IPS DF 19.7 (cell line): Measurements from ENCODE around the gene BEX2.
"Not testable (repeated sequence)": the region's sequence is repeated elsewhere in the genome, so short reads cannot be mapped to it uniquely, and the experiment has no call there.

Experiments used
- DNase-seq: peaks from one replicate; pipeline ENCODE4 v3.0.0-alpha.2; 2013; ENCODE audit warnings: low read depth, low spot score

BEX2 gene

DNA sequence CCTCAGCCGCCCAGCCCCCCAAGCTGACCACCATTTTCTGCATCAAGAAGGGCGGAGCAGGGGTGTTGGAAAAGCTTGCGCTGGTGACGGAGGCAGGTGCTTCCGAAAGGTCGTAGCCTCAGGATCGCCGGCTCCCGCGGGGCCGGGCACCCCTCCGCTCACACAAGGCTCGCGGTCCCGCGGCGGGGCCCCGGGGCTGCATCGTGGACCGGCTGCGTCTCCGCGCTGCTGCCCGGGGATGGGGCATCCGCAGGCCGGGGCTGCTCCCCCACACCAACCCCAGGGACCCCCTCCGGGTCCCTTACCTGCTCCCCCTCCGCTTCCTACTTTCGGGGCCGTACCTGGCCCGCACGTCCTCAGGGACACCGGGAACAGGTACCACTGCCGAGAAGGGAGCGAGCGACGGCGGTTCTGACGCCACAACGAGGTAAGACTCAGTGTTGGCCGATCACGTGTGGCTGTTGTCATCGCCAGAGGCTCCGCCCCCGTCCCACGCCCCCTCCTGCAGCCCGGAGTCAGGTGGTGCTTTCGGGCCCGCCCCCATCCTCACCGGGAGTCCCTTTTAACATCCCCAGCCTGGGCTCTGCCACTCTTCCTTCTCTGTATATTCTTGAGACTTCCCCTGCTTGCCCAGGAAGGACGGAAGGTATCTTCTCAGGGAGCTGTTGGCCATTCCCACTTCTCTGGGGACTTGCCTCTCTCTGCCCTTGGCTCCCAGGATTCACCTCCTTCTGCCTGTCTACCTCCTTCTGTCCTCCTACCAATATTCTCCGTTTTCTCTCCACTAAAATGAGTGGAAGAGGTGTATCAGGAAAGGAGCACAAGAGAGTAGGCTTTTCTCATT lies at the start of gene BEX2:
BEX2 (minus strand) TSS at position 436 of the 844 bp plus-strand sequence. CDS start 1,014 bp downstream, outside the sequence.
- DNase-seq = peak; percentile 30

DNA sequence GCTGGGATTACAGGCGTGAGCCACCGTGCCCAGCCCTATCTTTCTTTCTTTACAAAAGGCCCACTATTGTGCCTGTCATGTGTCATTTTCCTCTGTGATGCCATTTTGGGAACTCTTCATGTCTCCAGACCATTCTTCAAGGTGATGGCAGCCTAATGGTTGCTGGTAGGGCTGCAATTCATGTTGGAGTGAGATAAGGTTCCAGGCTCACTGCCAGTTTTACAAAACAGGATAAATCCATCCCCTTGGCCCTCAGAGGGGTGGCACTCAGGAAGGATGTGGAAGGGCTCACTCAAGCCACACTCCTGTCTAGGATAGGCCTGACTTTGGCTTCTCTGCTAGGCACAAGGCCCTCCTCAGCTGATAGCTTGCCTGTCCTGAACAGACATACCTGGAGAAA lies 49.3 kb upstream of the BEX2 start:
- DNase-seq = no peak

DNA sequence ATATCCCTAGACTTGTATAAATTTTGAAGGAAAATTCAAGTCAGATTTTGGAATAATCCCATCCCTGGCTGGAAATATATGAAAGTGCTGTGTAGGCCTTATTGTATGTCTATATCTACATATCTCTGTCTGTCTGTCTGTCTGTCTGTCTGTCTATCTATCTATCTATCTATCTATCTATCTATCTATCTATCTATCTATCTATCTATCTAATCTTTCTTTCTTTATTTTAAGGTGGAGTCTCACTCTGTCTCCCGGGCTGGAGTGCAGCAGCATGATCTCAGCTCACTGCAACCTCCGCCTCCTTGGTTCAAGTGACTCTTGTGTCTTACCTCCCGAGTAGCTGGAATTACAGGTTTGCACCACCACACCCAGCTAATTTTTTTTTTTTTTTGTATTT lies 48.8 kb upstream of the BEX2 start:
- not testable (repeated sequence) for DNase-seq

DNA sequence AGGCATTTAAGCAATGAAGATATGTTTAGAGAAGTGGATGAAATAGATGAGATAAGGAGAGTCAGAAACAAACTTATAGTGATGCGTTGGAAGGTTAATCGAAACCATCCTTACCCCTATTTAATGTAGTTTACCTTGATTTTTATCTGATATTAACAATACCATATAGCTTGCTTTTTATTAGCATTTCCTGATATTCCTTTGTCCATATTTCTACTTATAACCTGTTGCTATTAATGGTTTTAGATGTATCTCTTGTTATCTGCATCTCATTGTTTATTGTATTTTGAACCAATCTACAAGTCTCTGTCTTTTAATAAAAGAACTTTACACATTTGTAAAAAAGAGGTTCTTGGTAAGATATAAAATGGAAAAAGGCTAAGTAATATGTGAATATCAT lies 47.1 kb upstream of the BEX2 start:
- DNase-seq = no peak

DNA sequence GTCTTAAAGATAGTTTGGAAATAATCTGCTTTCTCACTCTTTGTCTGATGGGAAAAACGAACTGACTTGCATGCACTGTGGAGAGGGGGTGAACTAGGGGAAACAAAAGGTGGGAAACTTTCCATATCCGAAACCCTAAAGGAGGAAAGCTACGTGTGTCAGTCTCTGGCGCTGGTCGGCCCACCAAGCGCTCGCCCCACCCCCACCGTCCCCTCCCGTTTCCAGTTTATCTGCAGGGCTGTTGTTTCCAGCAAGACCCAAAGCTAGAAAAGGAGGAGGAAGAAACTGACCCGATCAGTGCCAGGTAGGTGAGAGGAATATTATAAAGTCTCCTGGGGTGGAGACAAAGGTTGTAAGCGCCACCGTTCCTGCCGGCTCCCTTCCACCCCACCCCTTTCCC lies 46.1 kb upstream of the BEX2 start:
- DNase-seq = no peak

DNA sequence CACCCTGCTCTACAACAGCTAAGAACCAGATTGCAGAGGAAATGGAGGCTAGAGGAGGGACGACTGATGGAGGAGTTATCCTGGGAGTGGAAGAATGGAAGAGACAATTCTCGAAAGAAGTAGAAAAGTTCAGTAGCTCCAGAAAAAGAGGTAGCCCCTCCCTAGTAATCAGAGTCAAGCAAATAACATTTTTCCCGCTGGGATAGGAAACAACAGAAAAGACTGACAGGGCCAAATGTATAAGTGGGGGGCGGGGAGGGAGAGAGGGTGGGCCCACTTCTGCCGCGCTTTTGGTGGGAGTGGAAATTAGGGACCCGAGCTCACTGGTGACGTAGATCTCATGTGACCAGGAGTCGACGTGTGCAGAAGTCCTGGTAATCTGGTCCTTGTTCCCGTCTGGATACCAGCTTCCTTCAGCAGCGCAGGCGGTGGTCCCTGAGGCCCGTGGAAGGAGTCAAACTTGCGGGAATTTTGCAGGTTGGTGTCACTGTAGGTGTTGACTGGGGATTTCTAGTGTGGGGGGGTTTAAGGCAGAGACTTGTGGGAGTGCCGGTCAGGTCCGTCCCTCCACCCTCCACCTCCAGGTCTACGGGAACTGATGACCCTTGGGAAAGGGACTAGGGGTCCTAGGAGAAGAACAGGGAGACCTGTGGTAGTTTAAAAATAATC lies 45.5 kb upstream of the BEX2 start, which contains the start of gene TCEAL9:
TCEAL9 (plus strand) TSS at position 377 of the 669 bp plus-strand sequence. CDS start 1,179 bp downstream, outside the sequence.
- DNase-seq = no peak

DNA sequence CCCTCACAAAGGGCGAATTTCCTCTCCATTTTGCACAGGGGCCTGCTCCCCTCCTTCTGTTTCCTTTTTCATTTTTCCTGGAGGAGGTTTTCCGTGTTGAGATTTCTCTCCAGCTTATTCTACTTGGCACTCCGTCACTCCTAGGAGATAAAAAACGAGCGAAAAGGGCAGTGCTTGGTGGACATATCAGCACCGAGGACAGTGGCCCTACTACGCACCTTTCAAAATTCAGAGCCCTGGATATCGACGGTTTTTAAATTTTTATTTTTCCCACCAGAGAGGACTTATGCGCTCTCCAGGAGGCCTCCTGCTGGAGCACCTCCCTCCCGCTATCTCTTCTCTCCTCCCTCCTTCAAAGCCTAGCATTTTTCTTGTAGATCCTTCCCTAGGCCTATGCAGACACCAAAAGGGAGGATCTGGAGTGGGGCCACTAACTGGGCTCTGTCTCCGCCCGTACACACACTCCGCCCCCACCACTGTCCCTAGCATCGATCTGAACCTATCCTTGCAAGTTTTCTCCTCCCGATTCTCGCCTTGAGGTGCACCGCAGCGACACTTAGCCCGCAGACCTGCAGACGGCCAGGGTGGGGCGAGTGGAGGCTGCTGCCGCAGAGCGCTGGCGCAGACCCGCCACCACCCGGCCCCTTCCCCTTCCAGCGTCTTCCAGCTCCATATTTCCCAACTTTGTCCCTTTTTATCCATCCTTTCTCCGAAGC lies 37.0 kb upstream of the BEX2 start:
- DNase-seq = no peak

DNA sequence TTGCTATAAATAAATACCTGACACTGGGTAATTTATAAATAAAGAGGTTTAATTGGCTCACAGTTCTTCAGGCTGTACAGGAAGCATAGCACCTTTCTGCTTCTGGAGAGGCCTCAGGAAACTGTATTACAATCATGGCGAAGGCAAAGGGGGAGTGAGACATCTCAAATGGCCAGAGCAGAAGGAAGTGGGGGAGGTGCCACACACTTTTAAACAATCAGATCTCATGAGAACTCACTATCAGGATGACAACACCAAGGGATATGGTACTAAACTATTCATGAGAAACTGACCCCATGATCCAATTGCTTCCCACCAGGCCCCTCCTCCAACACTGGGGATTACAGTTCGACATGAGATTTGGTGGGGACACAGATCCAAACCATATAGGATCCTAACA lies 33.8 kb upstream of the BEX2 start:
- DNase-seq = no peak

DNA sequence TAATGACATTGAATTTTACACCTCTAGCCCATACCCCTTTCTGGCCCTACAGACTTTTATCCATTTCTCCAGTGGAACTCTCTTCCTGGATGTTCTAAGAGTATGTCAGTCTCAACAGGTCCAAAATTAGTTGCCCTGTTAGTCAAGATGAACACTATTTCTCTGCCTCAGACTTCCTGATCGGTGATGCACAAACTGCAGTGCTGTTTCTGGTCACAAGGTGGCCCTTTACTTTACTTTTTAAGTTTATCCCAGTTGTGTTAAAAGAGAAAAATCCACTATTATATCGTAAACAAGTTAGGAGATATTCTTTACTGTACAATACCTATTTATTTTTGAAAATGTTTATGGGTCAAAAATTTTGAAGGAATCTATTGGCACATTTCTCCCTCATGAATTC lies 32.3 kb upstream of the BEX2 start:
- DNase-seq = no peak

DNA sequence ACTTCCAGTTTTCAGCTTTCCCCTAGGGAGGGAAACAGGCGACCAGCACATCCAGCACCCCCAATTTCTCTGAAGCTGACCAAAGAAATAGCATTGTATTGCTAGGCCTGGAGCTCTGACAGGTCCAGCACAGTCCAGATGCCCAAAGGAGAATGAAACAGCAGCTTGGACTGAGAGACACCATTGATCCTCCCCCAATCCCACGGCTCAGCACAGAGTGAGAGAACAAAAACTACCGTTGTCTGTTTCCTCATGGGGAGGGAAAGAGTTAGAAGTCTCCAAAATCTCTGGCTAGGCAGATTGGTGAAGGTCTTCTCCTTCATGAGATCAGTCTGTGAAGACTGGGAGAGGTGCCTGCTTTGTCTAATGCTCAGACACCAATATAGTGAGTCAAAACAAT lies 27.9 kb upstream of the BEX2 start:
- no peak for DNase-seq

DNA sequence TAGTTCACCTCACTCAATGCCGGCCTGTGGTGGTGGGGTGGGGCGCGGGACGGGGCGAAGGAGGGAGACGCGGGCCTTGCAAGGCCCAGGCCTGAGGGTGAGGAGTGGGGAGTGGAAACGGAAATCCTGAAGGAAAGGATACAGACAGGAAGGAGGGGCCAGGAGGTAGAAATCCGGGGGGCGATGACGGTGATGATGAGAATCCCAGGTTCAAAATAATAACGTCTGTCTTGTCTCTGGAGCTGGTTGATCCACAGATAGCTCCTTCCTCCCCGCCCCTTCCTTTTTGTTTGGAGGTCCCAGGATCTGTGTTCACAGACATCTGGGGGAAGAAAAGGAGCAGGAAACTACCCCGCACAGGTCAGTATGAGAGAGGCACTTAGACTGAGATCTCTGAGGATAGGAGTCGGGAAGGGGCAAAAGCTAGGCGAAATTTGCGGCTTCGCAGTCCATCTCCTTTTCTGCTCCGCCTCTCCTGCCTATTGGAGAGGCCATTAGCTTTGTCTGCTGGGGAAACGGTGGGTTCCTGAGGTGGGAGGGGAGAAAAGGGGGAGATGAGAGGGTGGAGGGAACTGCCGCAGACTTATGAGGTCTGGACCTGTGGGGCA lies 20.0 kb upstream of the BEX2 start:
- no peak for DNase-seq

DNA sequence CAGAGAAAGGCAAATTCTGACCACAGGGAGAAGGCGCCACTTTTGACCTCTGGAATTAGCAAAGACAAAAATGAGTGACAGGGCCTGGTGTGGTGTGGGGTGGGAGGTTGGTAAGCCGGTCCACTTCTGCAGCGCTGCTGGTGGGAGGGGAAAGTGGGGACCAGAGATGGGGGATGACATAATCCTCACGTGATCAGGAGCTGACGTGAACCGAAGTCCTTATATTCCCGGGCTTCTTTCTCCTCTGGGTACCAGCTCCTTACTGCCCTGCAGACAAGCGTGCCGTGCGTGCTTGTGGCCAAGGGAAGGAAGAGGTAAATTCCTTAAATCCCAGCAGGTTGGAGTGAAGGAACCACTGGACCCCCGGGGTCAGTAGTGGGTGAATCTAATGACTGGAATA lies 19.2 kb upstream of the BEX2 start, which contains the start of gene TCEAL7:
TCEAL7 (plus strand) TSS at position 249 of the 400 bp plus-strand sequence. CDS start 1,165 bp downstream, outside the sequence.
- DNase-seq = no peak

DNA sequence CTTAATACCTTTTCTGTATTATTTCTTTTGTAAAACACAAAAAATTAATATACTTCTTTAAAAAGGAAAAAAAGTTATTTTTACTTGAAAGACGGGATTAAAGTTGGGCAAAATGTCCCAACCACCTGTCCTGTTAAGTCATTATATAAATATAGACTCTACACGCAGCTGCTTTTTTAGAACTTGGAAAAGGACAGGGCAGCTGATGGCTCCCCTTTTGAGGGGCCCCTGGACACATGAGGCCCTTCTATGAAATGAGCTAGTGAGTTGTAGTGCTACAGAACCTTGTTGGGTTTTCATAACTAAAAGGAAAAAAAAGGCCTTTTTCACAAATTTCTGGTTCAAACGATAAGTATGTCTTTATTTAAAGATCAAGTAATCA lies 600 bp upstream of the BEX2 start:
- DNase-seq = no peak

DNA sequence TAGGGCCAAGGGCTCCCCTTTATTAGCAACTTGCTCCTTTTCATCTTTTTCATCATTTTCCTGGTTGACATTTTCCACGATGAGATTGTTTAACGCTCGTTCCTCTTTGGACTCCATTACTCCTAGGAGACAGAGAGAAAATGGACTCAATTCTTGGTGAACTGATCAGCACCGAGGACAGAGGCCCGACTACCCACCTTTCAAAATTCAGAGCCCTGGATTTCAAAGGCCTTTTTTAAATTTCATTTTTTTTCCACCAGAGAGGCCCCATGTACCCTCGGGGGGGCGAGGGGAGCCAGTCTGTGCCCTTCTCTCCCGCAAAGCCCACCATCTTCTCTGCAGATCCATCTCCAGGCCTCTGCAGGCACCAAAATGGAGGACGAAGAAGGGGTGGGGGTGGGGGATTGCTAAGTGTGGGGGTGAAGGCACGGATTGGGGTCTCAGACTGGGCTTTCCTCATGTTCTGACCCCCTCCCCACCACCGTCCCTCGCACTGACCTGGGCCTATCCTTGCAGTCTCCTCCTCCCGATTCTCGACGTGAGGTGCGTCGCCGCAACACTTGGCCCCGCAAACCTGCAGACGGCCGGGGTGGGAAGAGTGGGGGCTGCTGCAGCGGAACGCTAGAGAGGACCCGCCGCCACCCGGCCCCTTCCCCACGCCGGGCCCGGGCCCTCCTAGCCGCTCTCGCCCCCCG lies 783 bp downstream of the BEX2 start:
- no peak for DNase-seq

DNA sequence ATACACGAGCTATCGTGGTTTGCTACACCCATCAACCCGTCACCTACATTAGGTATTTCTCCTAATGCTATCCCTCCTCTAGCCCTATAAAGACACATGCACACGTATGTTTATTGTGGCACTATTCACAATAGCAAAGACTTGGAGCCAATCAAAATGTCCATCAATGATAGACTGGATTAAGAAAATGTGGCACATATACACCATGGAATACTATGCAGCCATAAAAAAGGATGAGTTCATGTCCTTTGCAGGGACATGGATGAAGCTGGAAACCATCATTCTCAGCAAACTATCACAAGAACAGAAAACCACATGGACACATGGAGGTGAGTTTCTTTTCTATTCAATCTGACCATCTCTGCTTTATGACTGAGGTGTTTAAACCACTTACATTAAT lies 5.1 kb downstream of the BEX2 start:
- DNase-seq = not testable (repeated sequence)

DNA sequence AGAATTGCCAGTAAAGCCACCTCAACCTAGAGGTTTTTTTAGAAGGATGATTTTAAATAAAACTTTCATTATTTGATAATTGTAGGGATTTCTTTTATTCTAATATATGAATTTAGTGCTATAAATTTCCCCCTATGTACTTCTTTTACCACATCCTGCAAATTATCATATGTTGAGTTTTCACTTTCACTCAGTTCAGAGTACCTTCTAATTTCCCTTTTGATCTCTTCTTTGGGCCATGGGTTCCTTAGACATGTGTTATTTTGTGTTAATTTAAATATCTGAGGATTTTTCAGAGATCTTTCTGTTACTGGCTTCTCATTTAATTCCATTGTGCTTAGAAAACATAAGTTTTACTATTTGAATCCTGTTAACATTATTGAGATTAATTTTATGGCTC lies 6.1 kb downstream of the BEX2 start:
- no peak for DNase-seq

DNA sequence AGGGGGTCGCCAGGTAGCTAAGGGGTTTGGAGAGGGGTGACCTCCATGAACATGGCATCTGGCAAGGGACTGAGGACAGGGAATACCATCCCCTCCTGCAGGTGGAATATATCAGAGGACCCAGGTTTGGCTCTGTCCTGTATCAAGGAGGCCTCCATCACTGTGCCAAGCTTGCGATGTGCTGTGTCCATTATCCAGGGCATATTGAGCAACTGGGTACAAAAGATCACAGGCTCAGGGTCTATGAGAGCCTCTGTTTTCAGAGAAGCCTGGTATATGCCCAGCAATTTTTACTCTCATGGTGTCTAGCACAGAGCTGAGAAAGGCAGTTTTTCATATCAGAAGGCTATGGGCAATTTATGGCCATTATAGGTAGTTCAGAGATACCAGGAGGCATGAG lies 17.7 kb downstream of the BEX2 start:
- DNase-seq = no peak

DNA sequence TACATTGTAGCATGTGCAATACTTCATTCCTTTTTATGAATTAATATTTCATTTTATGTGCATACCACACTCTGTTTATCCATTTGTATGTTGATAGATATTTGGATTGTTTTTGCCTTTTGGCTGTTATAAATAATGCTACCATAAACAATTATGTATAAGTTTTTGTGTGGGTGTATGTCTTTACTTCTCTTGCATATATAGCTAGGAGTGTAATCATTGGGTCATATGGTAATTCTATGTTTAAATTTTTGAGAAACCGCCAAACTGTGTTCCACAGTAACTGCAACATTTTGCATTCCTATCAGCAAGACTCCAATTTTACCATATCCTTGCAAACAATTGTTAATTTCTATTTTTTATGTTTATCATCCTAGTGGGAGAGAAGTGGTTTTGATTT lies 31.2 kb downstream of the BEX2 start:
- no peak for DNase-seq

DNA sequence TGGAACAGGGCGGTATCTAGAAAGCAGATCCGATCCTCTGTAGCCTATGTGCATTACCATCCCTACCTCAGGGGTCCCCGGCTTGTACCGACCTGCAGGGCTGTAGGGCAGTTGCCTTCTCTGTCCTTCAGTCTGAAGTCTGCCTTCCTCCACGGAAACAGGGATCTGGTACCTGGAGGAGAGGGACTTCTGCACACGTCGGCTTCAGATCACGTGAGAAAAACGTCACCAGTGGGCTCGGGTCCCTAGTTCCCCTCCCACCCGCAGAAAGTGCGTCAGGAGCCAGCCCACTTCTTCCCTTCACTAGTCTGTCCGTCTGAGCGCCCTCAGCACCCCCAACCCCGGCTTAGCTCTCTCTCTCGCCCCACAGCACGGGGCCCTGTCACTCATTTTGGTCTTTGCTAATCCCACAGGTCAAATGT lies 34.2 kb downstream of the BEX2 start, which contains the start of gene TCEAL5:
TCEAL5 (minus strand) TSS at position 170 of the 422 bp plus-strand sequence. CDS start 2,187 bp downstream, outside the sequence.
- no peak for DNase-seq

DNA sequence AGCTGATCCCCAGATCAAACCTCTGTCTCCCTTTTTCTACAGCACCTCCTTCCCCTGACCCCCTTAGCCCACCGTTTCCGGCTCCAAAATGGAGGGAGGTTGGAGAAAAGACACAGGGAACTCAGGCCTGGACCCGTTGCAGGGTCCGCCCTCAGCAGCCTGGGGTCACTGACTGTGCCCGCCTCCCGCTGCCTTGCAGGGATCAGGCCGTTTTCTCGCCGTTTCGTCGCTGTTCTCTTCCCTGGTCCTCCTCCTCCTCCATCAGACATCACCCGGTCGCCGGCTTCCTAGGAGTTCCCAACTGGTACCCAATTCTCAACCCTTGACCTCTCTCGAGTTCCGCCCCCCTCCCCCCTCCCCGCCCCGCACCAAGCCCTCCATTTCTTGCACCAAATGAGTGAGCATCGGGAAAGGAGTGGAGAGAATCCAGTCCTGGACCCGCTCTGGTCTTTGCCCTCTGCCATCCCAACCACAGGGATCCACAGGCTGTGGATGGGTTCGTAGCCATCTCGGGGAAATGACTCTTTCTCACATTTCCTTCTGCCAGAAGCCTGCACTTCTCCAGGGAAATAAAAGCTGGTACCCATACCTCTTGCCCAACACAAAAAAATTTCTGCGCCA lies 34.7 kb downstream of the BEX2 start:
- DNase-seq = no peak

DNA sequence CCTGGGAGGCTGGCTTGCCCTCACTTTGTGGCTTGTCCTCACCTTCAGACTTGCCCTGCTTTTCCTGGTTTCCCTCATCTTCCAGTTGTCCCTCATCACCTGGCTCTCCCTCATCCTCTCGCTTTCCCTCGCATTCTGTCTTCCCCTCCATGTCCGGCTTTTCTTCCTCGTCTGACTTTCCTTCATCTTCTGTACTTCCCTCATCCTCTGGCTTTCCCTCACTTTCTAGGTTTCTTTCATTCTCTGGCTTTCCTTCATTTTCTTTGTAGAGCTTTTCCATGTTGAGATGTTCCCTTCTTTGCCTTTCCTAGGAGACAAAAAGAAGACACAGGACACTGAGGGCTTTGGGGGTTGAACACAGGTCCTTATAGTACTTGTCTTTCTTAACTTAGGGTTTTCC lies 36.5 kb downstream of the BEX2 start:
- DNase-seq = no peak
